ENCODE measurements around the gene NDUFB8. TPM values are rescaled to one million over a fixed set of nuclear protein-coding genes. Genes with fewer than 3 reads are reported as not detected.
"Not testable (repeated sequence)": the region's sequence is repeated elsewhere in the genome, so short reads cannot be mapped to it uniquely, and the experiment has no call there.

NDUFB8 gene
- 325 and 339 TPM in 2 replicates for total RNA-seq

- intact Hi-C loops (cut with micrococcal nuclease) = loop anchor here (1.0 to 10.0 kb wide), 6 partner anchors 159 to 1973 kb away; partner anchors contain the start of genes ACTR1A, BLOC1S2, ERLIN1 and KAZALD1
Observed at GRCh38 chr10:100529475-100530298, at the start of gene NDUFB8. NDUFB8 (minus strand) TSS chr10:100529871; CDS start chr10:100529851, 20 bp downstream.

DNA sequence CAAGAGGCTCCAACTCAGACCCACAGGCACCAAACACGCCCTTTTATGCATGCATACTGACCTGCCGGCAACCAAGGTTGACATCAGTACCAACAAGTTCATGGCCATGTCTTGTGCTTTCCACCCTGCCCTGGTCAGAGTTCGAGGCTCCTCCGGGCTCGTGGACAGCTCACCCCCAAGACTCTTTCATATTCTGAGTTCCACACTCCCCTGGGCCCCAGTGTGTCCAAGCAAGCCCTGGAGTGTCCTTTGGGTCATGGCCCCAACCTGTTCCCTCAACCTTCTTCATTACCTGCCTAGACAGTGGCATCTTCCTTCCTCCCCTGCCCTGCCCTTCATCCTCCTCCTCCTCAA is 46.6 kb upstream of the NDUFB8 start:
- intact Hi-C loops (cut with micrococcal nuclease) = no loop called here

- intact Hi-C loops (cut with micrococcal nuclease) = no loop called here
Observed at GRCh38 chr10:100575585-100576281, 46.1 kb upstream of the NDUFB8 start.

- intact Hi-C loops (cut with micrococcal nuclease) = not testable (repeated sequence)
Observed at GRCh38 chr10:100575146-100575545, 45.5 kb upstream of the NDUFB8 start.

- intact Hi-C loops (cut with micrococcal nuclease) = no loop called here
Observed at GRCh38 chr10:100571084-100571856, 41.6 kb upstream of the NDUFB8 start.

DNA sequence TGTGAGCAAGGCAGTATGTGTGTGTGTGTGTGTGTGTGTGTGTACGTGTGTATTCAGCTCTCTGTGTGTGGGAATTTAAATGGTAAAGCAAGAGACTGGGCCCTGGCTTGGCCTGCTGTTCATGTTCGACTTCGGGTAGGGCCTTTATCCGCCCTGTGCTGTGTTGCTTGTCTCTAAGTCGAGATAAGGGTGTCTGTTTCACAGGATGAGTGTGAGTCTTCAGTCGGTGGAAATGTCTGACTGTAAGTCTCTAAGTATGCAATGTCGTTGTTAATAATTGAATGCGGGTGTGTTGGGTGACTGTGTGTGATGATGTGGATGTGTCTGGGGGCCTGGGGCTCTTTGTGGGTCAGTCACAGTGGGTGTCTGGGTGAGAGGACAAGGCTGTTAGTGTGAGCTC is 40.8 kb upstream of the NDUFB8 start:
- intact Hi-C loops (cut with micrococcal nuclease) = no loop called here

GRCh38 chr10:100569687-100570481 is 40.2 kb upstream of the NDUFB8 start:
- intact Hi-C loops (cut with micrococcal nuclease) = no loop called here

GRCh38 chr10:100568912-100569311 is 39.2 kb upstream of the NDUFB8 start:
- intact Hi-C loops (cut with micrococcal nuclease) = no loop called here

- intact Hi-C loops (cut with micrococcal nuclease) = no loop called here
Observed at GRCh38 chr10:100567826-100568225, 38.2 kb upstream of the NDUFB8 start.

GRCh38 chr10:100567249-100567648 is 37.6 kb upstream of the NDUFB8 start:
- intact Hi-C loops (cut with micrococcal nuclease) = no loop called here

DNA sequence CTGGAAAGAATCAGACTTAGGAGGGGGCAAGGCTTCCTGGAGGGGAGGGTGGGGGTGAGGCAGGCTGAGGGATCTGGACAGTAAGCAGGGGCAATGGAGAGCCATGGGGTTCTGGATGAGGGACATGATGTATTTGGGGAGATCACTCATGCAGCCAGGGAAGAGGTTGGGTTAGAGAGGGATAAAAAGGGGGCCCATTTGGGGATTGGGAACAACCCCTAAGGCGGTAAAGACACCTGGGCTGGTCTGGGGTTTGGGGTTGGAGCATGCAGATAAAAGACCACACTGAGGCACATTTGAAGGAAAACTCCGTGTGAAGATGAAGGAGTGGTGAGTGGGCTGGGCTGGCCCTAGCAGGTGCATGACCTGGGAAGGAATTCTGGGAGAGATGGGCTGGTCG is 36.9 kb upstream of the NDUFB8 start:
- intact Hi-C loops (cut with micrococcal nuclease) = no loop called here

GRCh38 chr10:100565206-100565985 is 35.7 kb upstream of the NDUFB8 start:
- intact Hi-C loops (cut with micrococcal nuclease) = no loop called here

- intact Hi-C loops (cut with micrococcal nuclease) = loop anchor here (1.0 to 5.0 kb wide), 7 partner anchors 50 to 451 kb away; partner anchors contain the start of gene SLF2
Observed at GRCh38 chr10:100562008-100562672, 32.5 kb upstream of the NDUFB8 start.

DNA sequence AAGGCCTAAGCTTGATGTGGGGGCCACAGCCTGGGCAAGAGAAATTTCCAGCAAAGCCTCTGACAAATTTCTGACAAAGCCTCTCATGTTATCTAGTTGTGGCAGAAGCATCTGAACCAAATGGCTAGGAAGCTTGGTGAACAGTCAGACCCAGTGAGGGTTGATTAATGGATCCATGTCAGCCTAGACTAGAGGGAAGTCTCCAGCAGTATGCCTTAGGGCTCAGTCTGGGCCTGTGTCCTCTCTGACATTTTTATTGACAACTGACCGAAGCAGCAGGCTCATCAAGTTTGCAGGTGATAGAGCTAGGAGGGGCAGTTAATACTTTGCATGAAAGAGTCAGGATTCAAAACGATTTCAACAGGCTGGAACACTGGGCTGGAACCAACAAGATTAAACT is 31.3 kb upstream of the NDUFB8 start:
- intact Hi-C loops (cut with micrococcal nuclease) = loop anchor here (5.0 kb wide), 2 partner anchors 51 to 266 kb away; no protein-coding TSS in a partner anchor

DNA sequence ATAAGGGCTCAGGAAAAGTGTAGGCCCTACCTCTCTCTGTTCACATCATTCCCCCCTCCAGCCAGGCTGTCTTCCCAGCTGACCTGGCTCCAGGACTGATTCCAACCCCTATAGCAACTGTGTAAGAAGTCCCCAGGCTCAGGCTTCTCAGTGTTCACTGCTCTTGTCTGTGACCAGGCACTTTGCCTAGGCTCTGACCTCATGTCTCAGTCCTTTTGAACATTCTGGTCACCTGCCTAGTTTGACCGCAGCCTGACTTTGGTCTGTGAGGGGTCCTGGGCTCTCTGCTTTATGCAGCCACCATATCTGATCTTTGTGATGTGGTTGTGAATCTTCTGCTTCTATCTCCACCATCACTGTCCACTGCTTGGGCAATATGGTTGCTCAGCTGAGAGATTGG is 30.6 kb upstream of the NDUFB8 start:
- intact Hi-C loops (cut with micrococcal nuclease) = loop anchor here (5.0 kb wide), 2 partner anchors 52 to 267 kb away; no protein-coding TSS in a partner anchor

GRCh38 chr10:100554902-100555301 is 25.2 kb upstream of the NDUFB8 start:
- intact Hi-C loops (cut with micrococcal nuclease) = no loop called here

GRCh38 chr10:100553929-100554328 is 24.3 kb upstream of the NDUFB8 start:
- intact Hi-C loops (cut with micrococcal nuclease) = no loop called here

DNA sequence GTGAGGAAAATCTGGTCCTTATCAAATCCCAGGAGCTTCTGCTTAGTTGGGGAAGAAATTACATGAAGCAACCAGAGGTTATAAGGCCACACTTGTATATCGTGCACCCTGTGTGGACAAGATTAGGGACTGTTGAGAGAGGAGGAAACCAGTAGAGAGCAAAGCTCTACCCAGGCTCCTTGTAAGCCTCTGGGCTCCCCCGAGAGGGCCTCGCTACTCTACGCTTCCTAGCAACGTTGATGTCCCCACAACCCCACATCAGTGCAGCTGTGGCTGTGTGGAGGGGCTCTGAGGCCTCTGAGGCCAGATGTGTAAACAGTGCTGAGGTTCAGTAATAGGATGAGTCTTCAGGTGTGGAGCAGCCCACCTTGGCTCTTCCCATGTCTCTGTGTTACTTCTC is 22.1 kb upstream of the NDUFB8 start:
- intact Hi-C loops (cut with micrococcal nuclease) = no loop called here

- intact Hi-C loops (cut with micrococcal nuclease) = no loop called here
Observed at GRCh38 chr10:100551196-100551595, 21.5 kb upstream of the NDUFB8 start.
